HG02642 (cell line): ENCODE measurements around the gene CH25H.

Experiments used
- ATAC-seq: cut with Tn5 transposase; IDR thresholded peaks from one replicate; pipeline ENCODE4 v1.9.1; 2021; ENCODE audit warnings: mild to moderate bottlenecking; ENCODE audit not compliant: unreplicated experiment, poor library complexity

CH25H gene

GRCh38 chr10:89162596-89162995 is 44.5 kb downstream of the CH25H start:
- no peak for ATAC-seq

- no peak for ATAC-seq
Observed at GRCh38 chr10:89160339-89160738, 46.8 kb downstream of the CH25H start.

GRCh38 chr10:89159761-89160160 is 47.4 kb downstream of the CH25H start:
- no peak for ATAC-seq

- ATAC-seq = no peak
Observed at GRCh38 chr10:89159316-89159715, 47.8 kb downstream of the CH25H start.

GRCh38 chr10:89158446-89158845 is 48.7 kb downstream of the CH25H start:
- no peak for ATAC-seq

GRCh38 chr10:89156161-89156835 is 50.8 kb downstream of the CH25H start:
- no peak for ATAC-seq
